ENCODE measurements around the gene PDE4D.

The PDE4D gene

DNA sequence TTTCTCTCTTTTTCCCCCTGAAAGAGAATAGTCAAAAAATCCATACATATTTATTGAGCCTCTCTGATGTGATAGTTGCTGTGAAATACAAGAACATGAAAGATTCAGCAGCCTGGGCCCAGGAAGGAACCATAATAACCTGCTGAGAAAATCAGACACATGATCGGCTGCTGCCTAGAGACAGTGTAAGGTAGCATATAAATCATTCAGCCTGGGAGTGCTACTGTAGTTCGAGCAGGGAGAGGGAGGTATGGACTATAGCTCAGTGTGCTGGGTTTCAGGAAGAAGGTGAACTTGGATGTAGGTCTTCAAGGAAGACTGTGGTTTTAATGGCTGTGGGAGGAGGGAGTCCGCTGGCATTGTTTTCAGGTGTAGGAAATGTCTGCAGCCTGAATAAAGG lies 841.6 kb downstream of the PDE4D start:
- no peak for DNase-seq

DNA sequence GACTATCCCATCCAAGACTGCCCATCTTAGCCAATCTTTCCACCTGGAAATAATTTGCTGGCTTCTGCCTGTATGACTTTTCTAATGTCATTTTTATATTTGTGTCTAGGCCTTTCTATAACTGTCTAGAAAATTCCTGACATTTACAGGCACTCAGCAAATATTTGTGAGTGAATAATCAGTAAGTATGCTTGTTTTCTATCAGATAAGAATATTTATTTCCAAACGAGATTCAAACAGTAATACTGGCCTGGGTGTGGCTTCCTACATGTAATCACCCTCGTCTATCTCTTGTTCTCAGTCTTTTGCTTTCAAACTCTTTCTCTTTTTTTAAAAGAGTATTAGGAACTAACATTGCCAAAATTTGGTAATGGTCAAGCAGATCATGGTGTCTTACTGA lies 844.4 kb downstream of the PDE4D start:
- DNase-seq, result no peak

DNA sequence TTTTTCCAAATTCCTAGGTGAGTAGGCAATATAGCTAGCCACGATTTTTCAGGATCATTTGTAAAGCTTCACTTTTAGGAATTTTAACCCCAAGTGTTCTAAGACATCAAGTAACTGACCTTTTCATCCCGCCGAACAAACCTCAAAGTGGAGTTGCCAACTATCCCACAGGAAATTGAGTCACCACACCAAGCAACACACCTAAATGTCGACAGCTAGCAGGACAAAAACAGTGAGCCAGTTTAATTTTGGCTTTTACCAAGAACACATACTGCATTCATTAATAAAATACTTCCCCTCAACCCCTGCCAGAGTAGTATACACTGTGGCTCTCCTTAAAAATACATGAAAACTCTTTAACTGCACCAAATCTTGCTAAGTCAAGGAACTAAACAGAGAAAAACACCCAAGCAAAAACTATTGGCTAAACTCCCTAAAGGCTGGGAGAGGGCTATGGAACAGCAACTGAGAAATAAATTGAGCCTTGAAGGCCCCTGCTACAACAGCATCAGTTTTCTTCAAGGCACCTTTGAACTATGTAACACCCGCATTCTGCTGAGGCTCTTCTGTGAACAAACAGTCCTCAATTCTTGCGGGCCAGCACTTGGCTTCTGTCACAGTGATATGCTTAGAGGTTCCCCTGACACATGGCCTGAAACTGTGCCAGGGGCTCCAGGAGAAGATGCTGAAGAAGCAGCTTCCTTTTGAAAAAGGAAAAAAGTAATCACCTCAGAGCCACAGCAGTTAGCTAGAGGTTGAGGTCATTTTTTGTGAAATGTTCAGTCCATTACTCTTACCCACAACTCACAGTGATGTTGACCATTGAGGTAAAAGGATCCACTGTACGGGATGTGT lies 851.1 kb downstream of the PDE4D start:
- no peak for DNase-seq

DNA sequence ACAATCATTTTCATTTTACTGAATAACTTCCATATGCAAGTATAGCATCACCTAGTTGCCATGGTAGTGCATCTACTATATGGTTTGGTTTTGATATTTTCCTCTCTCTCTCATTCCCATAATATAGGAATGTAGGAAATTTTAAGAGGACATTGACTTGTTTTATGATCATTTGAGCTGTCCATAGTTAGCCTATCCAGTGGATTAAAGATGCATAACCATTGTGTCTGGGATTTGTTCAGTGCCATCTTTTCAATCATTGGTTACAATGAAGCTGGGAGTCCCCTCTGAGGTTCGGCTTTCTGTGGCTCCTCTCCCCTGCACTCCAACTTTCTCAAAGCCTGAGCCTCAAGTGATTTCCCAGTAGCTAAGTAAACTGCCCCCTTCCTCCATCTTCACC lies 852.2 kb downstream of the PDE4D start:
- no peak for DNase-seq

DNA sequence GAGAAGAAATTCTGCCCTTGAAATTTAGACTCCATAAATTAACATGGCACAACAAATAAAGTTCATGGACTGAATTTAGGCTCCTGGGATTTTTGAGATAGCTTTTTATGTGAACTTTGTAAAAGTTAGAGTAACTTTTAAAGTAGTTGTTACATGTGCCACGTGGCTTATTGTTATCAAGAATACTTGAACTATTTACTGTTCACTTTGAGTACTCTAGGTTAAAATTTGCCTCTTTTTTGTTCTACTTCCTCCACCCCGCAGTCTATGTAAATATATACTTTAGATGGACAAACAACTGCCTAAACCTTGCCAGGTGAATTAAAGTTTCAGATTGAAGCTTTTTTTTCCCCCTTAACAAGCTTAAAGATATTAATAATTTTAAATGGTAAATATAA lies 852.7 kb downstream of the PDE4D start:
- DNase-seq, result no peak

DNA sequence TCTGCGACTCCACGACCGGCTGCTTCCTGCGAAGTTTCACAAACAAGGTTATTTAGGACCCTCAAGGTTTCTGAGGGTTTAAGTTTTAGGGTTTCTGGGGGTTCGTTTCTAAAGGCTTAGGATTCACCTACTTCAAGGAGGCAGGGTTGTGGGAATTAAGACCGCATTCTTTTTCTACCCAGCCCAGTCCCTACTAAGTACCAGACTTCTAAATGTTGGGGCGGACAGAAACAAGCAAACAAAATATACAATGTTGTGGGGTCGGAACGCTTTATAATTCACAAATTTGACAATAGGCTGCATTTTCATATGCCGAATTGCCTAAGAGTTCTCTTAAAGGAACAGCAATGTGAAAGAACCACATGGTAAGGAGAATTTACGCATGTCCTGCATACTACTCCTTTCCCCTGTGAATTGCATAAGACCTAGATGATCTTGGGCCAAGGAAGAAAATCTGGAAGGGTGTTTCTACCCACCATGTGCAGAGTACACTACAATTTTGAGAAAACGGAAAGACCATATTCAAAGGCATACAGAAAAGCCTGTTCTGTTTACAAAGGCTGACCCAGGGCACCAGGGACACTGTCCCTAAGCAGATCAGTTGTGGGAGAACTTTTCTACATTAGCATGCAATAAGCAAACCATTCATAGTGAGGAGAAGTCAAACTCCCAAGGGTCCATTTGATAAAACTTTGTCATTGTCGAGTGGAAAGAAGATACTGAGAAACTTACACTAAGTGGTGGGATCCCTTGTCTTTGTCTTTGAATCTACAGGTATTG lies 853.3 kb downstream of the PDE4D start:
- no peak for DNase-seq

DNA sequence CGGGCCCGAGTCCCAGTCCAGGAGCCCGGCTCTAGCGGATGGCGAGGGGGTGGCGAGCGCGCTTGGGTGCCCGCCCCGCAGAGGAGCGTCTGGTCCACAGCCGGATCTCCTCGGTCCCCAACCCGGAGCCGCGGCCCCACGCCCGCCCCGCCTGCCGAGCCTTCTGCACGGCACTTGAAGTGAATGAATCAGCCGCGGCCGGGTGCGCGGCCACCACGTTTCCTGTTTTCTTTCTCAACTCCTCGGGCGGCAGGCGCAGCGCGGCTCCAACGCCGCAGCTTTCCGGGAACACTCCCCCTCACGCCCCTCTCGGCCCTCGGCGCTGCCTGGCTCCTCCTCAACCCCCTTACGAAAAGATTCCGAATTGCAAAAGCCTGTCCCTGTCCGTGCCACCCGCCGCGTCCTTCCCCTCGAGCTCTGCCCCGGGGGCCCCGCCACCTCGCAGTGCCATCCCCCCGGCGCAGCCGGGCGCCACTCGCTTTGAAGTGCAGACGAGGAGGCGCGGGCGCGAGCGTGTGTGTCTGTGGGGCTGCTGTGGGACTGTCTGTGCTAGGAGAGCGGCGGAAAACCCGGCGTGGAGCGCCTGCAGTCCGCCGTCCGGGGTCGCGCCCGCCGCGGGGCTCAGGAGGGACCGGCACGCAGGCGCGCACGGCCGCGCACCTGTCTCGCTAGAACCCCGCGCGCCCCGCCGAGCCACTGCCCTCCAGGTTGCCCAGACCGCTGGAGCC lies 854.1 kb downstream of the PDE4D start:
- DNase-seq, result peak; percentile 82 to 88

DNA sequence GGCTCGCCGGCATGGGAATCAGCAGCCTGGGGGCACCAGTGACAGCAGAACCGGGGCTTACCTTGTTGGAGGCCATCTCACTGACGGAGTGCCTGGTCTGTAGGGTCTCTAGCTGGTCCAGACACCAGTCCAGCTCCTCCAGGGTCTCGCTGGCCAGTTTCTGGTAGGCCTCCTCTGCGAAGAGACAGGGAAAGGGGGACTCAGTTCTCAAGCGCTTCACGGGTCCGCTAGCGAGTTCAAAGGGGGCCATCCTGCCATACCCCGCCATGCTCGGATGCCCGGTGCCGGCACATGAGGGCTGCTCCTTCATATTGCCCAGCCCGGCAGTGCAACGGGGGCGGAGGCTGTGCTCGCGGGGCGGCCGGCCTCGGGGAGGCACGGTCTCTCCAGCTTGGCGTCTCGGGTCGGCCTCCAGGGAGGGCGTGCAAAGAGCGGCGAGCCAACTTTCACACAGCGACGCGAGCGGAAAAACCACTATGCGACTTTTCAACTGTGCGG lies 854.7 kb downstream of the PDE4D start:
- DNase-seq, result no peak

DNA sequence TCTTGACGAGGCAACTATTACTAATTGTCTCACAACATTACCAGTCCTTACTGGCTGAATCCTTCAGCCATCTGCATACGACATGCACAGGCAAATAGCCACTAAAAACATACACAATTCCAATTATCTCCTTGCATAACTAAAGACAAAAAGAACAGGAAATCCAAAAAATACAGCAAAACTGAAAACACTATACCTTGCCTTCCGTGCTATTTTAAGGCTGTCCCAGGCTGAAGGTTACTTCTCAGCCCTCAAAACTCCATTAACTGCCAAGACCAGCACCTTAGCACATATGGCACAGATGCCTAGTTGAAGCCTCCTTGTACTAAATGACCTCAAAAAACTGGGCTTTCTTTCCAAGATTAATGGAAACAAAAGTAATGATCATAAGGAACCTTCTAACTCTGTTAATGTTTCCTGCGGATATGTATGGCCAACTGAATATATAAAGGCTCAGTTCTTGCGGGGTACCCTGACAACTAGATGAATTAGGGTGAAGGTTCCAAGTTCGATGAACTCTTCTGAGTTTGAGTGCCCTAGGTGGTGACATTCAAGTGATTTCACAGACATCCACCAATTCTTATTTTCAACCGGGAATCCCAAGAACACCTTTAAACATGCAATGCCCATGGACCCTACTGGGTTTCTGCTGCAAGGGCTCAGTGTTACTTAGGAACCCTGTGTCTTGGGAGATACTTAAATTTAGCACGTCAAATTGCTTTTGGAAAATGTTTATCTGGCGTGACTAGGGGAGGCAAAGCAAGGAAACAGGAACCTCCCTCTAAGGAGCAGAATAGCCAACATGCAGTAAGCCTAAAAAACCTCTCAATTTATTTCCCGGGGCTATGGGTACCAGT lies 855.4 kb downstream of the PDE4D start:
- DNase-seq, result no peak

DNA sequence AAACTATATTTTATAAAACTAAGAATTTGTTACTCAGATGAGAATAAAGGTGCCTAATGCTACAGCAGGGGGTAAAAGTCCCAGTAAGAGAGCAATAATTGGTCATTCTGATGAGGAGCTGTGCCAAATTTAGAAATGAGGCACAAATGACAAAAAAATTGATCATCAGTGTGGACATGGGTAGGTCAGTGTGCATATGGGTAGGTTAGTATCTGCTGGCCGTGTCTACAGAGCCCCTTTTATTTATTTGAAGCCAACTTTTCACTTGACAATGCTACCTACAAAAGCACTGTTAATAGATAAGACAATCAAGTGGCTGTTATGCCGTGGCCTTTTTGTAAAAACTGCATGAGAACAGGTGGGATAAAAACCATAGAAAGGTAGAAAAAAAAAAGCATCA lies 856.1 kb downstream of the PDE4D start:
- DNase-seq, result no peak

DNA sequence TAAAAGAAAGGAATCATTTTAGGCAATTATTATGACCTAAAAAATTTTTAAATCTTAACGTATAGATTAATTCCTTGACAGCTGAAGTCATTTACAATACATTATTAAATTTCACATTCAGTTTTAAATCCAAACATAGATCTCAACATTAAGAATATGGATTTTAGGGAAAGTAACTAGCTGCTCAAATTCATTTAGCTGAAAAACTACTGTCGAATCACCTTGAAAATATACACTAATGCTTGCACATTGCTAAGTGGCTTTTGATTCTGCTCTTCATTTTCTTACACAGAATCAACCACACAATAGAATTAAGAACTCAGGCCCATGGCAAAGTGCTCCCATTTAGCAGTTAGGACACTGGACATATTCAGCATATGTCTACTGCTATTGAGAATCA lies 856.5 kb downstream of the PDE4D start:
- DNase-seq, result no peak

DNA sequence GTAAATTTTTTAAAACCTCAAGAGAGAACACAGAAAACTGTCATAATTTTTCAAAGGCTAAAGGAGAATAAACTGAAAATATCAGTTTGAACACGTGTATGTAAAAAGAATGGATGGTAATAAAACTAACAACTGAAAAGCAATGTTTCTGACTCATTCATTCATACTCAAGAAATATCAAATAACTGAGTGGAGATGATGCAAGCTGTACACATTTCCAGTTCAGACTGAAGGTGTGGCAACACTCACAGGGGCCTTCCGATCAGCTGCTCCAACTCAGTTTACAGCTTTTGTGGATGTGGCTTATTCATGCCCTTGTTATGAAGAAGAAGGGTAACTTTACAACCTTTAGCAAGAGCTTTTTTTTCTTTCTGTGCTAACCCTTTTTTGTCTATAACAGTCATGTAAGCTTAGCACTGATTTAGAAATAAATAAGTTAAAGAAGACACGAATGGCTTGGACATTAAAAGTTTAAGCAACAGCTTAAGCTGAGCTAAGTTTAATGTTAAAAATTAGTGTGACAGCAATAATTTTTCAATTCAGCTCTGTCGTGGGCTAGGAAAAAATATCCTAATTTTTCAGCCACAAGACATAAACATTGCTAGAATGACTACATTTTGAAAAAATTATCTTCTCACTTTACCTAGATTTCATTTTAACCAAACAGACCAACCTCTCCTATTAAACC lies 857.1 kb downstream of the PDE4D start:
- DNase-seq, result peak; percentile 47 to 59

DNA sequence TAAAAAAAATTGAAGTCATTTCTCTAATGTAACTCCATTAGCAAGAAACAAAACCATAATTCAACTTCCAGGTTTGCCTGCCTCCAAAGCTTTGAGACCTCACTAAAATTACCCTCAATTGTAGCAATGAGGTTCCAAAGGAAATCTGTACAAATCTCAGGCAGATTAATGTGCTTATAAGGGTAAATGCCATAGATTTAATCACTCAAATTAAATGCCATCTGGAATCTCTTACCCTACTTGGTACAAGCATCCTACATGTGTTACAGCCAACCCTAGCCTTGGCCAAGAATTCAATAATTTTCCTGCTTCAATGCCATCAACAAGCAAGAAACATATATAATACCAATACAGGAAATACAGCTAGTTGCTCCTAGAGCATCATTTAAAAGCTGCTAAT lies 857.8 kb downstream of the PDE4D start:
- no peak for DNase-seq

DNA sequence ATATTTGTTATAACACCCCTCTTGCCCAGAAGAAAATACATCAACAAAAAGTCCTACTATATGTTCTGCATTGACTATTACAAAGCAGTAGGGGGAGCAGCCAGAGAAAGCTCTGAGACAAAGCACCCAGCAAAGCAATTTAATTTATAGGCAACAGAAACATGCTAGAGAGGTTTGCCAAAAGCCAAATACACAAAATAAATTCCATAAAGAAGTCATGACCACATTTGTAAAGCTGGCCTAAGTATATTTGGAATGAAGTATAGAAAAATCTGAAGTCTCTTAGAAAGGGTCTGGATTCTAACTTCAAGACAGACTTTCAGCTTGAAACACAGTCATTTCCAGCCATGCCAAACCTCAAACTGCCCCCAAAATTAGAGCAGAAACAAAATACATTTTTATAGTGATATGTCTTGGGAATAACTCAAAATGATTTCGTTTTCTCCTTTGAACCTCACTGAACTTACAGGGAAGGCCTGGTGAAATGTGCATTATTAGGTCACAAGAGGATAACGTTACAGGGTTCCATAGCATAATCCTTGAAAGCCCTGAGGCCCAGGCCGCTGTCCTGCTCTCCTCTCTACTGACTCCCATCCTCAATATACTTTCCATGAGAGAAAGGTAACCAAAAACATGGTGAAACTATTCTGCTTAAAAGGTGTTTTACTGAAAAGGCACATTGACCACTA lies 858.9 kb downstream of the PDE4D start:
- peak in 1 of 2 donors; percentile 29 for DNase-seq

DNA sequence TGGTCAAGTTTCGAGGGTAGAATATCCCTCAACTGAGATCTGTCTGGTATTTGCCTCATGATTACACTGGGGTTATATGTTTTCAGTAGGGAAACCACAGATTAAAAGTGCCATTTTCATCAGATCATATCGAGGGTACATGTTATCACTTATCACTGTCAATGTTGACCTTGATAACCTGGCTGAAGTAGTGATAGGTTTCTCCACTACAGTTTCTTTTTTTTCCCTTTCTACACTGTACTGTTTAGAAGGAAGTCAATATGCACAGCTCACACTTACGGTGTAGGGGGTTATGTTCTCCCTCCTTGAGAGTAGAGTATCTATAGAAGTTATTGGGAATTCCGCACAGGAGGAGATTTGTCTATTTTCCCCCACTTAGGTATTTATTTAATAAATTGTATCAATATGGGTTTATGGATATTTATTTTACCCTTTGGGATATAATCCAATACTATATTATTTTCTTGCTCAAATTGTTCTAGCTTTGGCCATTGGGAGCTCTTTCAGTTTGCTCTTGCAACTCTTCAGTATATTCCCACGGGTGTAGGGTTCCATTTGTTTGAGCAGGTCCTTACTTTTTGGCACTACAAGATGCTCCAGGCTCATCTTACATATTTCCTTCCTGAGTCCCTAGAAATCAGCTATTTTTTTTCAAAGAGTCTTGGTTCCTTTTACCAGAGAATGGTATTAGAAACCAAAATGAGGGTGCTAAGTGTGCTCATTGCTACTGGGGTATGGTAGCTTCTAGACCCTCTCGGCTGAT lies 866.2 kb downstream of the PDE4D start:
- DNase-seq, result no peak

DNA sequence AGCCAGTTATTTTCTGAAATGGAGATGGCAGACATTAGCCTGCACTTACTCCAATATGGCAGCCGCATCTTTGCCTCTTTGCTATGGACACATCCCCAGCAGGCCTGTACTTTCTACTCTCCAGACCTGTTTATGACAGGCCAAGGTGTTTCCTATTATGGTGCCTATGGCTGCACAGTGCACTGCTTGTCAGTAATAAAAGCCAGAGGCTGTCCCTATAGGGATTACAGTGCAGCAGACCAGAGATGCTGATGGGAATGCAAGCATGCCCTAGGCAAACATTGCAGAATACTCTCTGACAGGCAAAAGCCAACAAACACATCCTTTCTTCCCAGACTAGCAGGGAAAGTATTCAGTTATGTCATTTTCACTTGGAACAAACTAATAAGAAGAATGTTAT lies 867.8 kb downstream of the PDE4D start:
- no peak for DNase-seq

DNA sequence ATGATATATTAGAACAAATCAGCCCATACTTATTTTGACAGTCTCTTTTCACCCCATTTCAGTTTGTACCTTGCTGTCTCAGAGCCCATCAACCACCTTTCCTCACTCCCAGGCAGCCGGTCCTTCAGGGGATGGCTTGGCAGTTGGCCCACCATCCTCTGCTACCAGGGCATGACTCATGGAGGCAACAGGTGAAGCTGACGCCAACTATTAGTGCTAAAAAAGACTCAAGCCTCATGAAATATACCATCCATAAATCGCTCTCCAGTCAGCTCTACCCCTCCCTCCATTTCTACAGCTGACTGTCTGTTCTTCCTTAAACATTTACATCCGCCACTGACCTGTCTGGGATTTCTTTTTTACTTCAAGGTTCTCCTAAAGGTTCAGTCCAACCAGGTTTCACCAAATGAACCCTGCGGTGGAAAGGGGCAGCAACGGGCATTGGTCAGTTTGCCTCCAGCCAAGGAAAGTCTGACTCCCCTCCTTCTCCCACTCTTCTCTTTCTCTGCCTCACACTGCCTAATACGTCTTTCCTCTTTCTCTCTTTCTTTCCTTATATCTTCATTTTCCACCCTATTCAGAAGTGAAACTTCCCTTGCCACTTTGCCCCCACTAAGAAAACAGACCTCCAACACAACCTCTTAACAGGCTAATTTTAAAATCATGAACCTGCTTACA lies 871.5 kb downstream of the PDE4D start:
- DNase-seq, result no peak

DNA sequence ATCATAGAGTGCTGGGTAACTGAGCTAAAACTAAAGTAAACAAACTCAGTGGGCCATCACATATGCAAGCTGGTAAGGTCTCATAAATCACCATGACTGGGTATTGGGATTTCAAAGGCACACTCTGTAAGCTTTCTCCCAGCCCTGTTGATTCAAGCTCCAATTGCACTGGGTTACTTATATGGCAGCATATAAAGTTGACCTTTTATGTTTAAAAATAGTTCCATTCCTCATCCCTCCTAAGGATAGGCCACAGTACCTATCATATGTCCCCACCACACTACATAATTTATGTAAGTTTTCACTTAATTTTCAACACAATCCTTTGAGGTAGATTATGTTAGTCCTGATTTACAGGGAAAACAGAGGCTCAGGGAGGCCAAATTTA lies 872.2 kb downstream of the PDE4D start:
- no peak for DNase-seq

DNA sequence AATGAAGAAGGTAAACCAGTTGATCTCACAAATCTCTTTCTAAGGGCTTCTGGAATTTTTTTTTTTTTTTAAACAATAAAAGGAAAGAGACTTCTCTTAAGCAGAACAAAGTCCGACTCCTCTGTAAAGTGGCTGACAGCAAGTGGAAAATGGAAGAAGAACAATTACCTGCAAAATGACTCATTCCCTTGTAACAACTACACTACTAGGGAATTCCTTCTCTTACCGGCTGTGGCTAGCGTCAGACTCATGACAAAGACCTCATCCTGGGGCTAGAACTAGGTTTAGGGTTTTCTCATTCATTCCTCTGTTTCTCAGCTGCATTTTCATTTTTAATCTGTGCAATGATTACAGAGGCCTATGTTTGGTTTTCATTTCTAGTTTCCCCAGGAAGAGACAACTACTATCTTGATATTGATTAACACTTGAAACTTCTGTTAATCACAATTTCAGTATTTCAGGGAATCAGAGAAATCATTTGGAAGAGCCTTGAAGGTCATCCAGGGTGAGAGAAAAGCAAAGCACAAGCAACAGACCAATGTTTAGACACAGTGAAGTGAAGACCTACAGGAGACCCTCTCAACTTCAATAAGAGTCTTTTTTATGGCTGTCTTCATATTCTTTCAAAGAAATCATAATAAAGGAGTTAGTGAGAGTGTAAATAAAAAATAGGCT lies 872.8 kb downstream of the PDE4D start:
- peak; percentile 14 to 35 for DNase-seq
